NCI-H1694 treated with DMSO at 0.1 percent for 48 hours (cell line): ENCODE results near the gene DTD1.

Experiments
- DNase-seq: peaks from one replicate; lab custom pipeline; 2025; lab: John Stamatoyannopoulos, UW

Gene DTD1

DNA sequence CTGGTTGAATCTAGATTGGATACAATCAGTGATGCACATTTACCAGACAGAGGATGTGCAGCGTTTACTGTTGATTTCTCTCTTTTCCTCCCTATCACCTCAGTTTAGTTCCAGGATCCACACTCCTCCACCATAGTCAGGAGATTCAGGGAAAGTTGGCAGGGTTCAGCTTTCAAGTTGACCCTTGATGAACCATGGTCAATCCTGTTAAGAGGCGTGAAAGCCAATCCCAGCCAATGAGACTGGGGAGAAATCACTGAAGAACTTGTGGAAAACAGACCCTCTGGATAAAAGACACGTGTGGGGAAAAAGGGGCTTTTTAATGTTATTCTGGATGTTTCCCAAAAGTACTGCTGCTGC lies 206.6 kb downstream of the DTD1 start:
- DNase-seq: no peak

DNA sequence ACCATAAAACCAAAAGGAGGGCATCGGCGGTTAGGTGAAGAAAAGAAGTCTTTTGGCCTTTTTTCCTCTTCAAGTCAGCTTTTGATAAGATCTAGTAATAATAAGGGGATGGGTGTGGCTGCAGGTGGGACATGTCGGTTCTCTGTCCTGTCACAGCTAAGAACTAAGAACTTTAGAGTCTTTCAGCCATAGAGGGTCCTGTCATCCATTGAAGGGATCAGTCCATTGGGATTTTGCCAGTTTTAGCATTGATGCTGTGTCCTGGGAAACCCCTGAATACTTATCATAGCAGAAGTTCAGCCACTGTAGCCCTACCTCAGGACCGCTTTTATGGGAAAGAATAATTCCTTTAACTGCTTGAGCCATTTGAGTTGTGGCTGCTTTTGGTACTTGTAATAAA lies 207.5 kb downstream of the DTD1 start:
- no peak for DNase-seq

DNA sequence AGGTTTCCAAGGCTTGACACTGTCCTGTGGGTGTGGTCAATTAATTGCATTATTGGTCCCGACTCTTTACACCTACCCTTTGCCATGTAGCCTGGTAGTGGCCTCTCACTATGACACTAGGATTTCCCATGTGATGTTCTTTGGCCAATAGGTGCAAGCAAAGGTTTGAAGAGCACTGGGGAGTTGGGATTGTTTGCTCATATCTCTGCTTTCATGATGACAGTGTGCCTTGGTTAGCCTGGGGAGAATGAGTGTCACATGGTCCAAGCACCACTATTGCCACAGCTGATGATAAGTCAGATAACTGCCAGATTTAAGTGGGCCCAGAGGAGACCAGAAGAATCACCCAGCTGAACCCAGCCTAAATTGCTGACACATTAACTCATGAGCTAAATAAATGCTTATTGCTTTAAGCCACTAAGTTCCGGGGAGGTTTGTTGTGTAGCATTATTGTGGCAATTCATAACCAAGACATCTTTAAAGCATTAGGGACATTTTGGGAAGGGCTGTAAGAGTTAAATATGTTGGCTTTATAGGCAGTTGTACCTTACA lies 208.5 kb downstream of the DTD1 start:
- no peak for DNase-seq

DNA sequence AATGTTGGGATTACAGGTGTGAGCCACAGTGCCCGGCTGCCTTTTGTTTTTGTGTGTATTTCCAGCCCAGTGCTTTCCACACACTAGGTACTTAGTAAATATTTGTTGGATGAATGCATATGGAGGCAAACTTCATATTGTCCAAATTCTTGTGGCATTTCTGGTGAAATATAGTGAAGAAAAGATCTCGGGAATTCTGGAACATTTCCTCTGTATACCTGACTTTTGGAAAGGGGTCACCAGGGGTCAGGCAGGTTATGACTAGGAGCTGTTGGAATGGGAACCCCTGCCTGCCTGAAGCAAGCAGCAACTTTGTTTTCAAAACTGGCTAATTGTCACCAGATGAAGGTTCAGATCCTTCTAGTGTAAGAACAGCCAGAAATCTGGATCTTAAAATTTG lies 213.7 kb downstream of the DTD1 start:
- DNase-seq: no peak

DNA sequence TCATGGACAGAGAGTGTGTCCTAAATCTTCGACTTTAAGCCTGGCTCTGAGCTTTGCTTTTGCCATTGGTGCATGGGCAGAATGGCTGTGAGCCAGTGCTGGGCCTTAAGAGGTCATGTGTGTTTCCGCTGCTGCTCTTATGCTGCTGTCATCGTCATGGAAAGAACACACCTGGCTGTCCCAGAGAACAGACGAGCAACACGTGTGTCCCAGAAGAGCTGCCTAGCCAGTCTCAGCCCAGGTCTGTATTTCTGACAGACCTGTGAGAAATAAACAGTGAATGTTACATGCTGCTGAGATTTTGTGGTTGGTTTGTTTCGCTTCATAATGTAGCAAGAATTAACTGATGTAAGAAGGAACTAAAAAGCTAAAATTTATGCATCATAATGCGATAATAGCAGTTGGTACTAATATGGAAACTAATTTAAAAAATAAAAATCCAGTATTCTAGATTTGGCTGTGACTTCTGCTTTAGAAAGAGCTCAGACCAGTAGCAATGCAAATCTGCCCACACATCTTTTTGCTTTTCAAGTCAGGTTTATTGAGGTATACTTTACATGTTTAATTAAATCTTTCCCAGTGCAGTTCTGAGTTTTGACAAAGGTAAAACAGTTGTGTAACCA lies 214.3 kb downstream of the DTD1 start:
- no peak for DNase-seq

DNA sequence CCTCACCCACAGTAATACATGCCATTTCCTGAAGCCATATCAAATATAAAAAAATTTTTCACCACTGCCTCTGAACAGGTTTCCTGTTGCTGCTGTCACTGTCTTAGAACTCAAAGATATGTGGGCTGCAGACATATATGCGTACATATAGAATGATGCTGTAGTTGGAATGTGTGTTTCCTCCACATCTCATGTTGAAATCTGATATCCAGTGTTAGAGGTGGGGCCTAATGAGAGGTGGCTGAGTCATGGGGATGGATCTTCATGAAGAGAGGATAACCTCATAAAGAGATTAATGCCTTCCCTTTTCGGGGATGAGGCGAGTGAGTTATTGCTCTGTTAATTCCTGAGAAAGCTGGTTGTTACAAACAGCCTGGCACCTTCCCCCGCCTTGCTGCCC lies 218.0 kb downstream of the DTD1 start:
- no peak for DNase-seq

DNA sequence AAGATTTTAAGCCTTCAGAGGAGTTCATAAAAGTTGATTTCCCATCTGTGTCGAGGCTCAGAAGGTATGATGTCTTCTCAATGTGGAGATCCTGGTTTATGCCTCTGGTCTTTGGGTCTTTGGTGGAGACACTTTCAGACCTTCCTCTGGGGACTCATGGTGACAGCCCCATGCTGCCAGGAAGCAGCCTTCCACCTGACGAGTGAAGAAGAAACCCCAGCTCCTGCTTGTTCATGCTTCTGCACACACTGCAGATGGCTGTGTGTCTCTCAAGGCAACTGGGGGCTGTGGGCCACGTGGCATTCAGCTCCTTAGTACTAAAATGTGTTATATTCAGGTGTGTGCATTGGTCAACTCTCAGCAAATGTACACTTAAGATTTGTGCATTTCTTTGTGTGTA lies 220.9 kb downstream of the DTD1 start:
- no peak for DNase-seq

DNA sequence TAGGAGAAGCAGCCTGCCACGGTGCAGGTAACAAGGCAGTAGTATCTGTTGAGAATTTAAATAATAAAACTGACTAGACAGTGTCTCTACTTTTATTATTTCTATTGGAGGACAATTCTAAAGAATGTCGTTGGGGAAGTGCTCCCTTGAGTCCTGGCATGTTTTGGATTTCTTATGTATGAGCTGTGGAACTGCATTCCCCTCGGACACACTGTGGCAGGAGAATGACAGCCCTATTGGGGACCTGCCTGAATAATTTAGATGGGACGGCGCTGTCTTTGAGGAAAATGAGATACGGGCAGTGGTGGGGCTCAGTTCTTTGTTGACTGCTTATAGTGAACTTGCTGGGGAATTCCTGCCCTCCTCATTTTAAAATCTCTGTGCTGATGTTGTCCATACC lies 223.3 kb downstream of the DTD1 start:
- DNase-seq: no peak

DNA sequence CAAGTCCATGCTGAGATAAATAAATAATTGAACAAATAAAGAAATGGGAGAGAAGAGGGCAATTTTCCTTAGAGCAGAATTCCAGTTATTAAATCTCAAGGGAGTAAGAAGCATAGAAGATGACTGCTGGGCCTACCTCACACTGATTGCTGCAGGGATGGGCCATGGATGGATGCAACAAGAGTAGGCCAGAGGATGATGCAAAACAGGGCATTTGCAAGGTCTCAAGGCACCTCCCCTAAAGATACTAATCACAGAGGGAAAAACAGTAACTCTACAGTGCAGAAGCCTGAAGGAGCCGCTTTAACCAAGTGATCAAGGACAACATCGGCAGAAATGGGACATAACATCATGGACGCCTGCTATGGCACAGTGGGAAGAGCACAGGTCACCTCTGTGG lies 224.1 kb downstream of the DTD1 start:
- no peak for DNase-seq

DNA sequence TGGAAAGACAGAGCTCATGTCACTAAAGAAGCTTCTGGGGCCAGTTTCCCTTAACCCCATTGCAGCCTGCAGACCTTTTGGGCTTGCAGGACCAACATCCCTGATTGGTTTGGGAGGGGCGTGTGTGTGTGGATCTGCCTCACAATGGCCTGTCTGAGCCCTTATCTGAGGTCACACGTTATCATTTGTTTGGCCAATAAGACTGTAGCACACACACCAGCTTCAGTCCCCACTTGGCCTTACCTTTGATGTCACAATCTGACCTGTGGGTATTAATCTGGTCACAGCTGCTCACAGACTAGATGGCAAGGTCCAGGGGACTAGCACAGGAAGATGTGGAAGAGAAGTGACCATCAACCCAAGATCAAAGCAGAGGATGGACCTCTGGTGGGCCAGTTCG lies 225.6 kb downstream of the DTD1 start, which contains the start of gene SCP2D1:
TSS of gene SCP2D1 (plus strand) at position 301 of the 400 bp plus-strand sequence. CDS start at position 334, 33 bp downstream.
- DNase-seq: no peak

DNA sequence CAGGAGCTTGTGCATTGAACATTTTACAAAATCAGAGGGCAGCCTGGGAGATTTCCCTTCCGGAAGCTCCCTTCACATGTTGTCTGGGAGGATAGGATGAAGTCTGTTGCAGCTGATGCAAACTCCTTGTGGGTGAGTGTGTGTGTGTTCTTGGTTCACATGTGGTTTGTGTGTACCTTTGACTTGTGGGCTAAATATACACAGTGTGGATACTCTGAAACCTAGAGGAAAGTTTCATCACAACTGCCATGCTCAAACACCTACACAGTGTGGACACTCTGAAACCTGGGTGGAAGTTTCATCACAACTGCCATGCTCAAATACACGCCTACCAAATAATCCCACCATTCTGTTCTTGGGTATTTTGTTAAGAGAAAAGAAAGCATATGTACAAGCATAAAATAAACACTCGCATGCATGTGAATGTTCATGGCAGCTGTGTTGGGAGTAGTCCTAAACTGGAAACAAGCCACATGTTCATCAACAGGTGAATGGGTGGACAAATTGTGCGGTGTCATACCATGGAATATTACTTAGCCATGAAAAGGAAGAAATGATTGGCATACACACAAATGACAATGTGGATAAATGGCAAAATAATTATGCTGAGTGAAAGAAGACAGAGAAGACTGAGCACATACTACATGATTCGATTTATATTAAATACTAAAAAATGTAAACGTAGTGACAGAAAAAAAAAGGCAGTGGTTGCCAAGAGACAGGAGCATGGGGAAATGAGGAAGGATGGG lies 227.5 kb downstream of the DTD1 start:
- DNase-seq: no peak
